ENCODE data around the gene RAPGEF1.

GRCh38 chr9:131530920-131531832 is 208.7 kb downstream of the RAPGEF1 start, which contains the start of gene UCK1:
- TF ChIP-seq CTCF (IDR thresholded peaks at IDR 0.05; ENCODE audit: insufficient read depth, low read depth, low read length) (no peak), EZH2 (IDR thresholded peaks at IDR 0.05; ENCODE audit: insufficient read depth, low read length) (no peak)

All from astrocyte (in vitro differentiated cells and primary cell).